H1 (cell line): ENCODE measurements around the gene GNB1. TPM values are rescaled to one million over a fixed set of nuclear protein-coding genes. Genes with fewer than 3 reads are reported as not detected.

Source experiments
- CTCF ChIA-PET: fragments of 300-600 bp; sonication (Branson Sonifier 250); formaldehyde crosslinking; loops from one replicate; lab custom pipeline; 2021; ENCODE audit not compliant: partially characterized antibody; lab: Charles Lee
- POLR2A ChIA-PET: fragments of 300-600 bp; sonication (Branson Sonifier 250); formaldehyde crosslinking; loops from one replicate; lab custom pipeline; 2021; ENCODE audit warnings: inconsistent platforms; ENCODE audit not compliant: partially characterized antibody; lab: Charles Lee
- DNase-seq, 2 experiments: peaks; one replicate each; pipeline versions ENCODE4 v3.0.0 to v3.0.0-alpha.2; 2010 to 2022; ENCODE audit warnings: low spot score in 2 of 2, low read depth in 1 of 2, mixed read lengths in 1 of 2
- FAIRE-seq: peaks from 2 replicates; lab custom pipeline; 2011; peaks lifted over from hg19 to GRCh38; lab: Jason Lieb, UNC
- H2AFZ ChIP-seq: 2 replicates; pipeline ENCODE4 v1.8.1; 2012; ENCODE audit warnings: low read length, inconsistent platforms
- H2AK5ac ChIP-seq: 2 replicates; pipeline ENCODE4 v1.6.1; 2013; ENCODE audit warnings: low read depth, low read length
- H2BK120ac ChIP-seq: replicated peaks from 2 replicates; pipeline ENCODE3; 2013; ENCODE audit warnings: low read depth, low read length, inconsistent platforms
- H2BK12ac ChIP-seq: 2 replicates; pipeline ENCODE4 v1.6.1; 2013; ENCODE audit warnings: low read depth, low read length
- H2BK15ac ChIP-seq: 2 replicates; pipeline ENCODE4 v1.6.1; 2013; ENCODE audit warnings: low read length
- H2BK20ac ChIP-seq: 2 replicates; pipeline ENCODE4 v1.6.1; 2013; ENCODE audit warnings: low read length
- H2BK5ac ChIP-seq: 2 replicates; pipeline ENCODE4 v1.6.1; 2013; ENCODE audit warnings: low read depth, low read length
- H3K14ac ChIP-seq: 2 replicates; pipeline ENCODE4 v1.6.1; 2013; ENCODE audit warnings: inconsistent platforms; ENCODE audit not compliant: insufficient read length
- H3K18ac ChIP-seq: 2 replicates; pipeline ENCODE4 v1.6.1; 2013; ENCODE audit warnings: low read length; ENCODE audit errors: extremely low read depth
- H3K23ac ChIP-seq: 2 replicates; pipeline ENCODE4 v1.6.1; 2013; ENCODE audit warnings: inconsistent platforms; ENCODE audit not compliant: insufficient read length
- H3K23me2 ChIP-seq: 2 replicates; pipeline ENCODE4 v1.6.1; 2013; ENCODE audit warnings: low read depth, low read length
- H3K27ac ChIP-seq: 2 replicates; pipeline ENCODE4 v1.6.1; 2011; ENCODE audit warnings: low read depth, low read length, inconsistent platforms
- H3K27me3 ChIP-seq, 4 experiments: replicated peaks in 1 of 4; 1 replicate in 1 of 4; 2 replicates in 3 of 4; pipeline versions ENCODE4 v1.6.1 to v1.8.1; 2011 to 2013; ENCODE audit warnings: low read length in 3 of 4, mild to moderate bottlenecking in 3 of 4, inconsistent platforms in 2 of 4, mixed read lengths in 2 of 4, moderate library complexity in 1 of 4; ENCODE audit not compliant: control insufficient read depth in 3 of 4, insufficient read depth in 3 of 4; ENCODE audit errors: extremely low read depth in 1 of 4
- H3K36me3 ChIP-seq, 4 experiments: 2 replicates each; pipeline versions ENCODE4 v1.6.1 to v1.8.1; 2011 to 2013; ENCODE audit warnings: mild to moderate bottlenecking in 4 of 4, low read length in 3 of 4, moderate library complexity in 2 of 4, control low read depth in 1 of 4, inconsistent platforms in 1 of 4; ENCODE audit not compliant: insufficient read depth in 4 of 4, control insufficient read depth in 2 of 4
- H3K4ac ChIP-seq: replicated peaks from 2 replicates; pipeline ENCODE3; 2013; ENCODE audit warnings: low read length, low read depth, mixed read lengths, inconsistent platforms; ENCODE audit not compliant: insufficient read length
- H3K4me1 ChIP-seq, 4 experiments: replicated peaks in 1 of 4; 1 replicate in 1 of 4; 2 replicates in 3 of 4; pipeline versions ENCODE4 v1.6.1 to v1.8.1; 2011 to 2013; ENCODE audit warnings: low read length in 3 of 4, inconsistent platforms in 2 of 4, mixed read lengths in 1 of 4; ENCODE audit not compliant: insufficient read depth in 4 of 4, control insufficient read depth in 3 of 4
- H3K4me2 ChIP-seq, 2 experiments: 2 replicates each; pipeline versions ENCODE4 v1.6.1 to v1.8.1; 2011 to 2013; ENCODE audit warnings: low read depth in 2 of 2, low read length in 2 of 2, control low read depth in 1 of 2, inconsistent platforms in 1 of 2, mild to moderate bottlenecking in 1 of 2; ENCODE audit not compliant: insufficient read depth in 1 of 2
- H3K4me3 ChIP-seq, 4 experiments: fragments of 200-600, 300-600 bp in 1 of 4; sonication (generic), shearing (Covaris generic), sonication (Bioruptor Twin) in 1 of 4; 2 replicates each; pipeline versions ENCODE4 v1.5.1 to v1.8.1; 2011 to 2016; ENCODE audit warnings: low read length in 4 of 4, low read depth in 3 of 4, control low read depth in 2 of 4, inconsistent platforms in 2 of 4, mild to moderate bottlenecking in 2 of 4, mixed read lengths in 1 of 4, moderate library complexity in 1 of 4; ENCODE audit not compliant: insufficient read depth in 2 of 4; ENCODE audit errors: extremely low read depth in 1 of 4
- H3K56ac ChIP-seq: replicated peaks from 2 replicates; pipeline ENCODE3; 2013; ENCODE audit warnings: low read depth, mild to moderate bottlenecking, mixed read lengths, low read length, inconsistent platforms; ENCODE audit not compliant: insufficient read length
- H3K79me1 ChIP-seq: 2 replicates; pipeline ENCODE4 v1.6.1; 2013; ENCODE audit warnings: low read depth, low read length, control low read depth
- H3K79me2 ChIP-seq, 2 experiments: 2 replicates each; pipeline versions ENCODE4 v1.6.1 to v1.8.1; 2012 to 2013; ENCODE audit warnings: low read length in 2 of 2, mild to moderate bottlenecking in 2 of 2, inconsistent platforms in 1 of 2; ENCODE audit not compliant: insufficient read depth in 2 of 2, control insufficient read depth in 1 of 2
- H3K9ac ChIP-seq, 4 experiments: replicated peaks in 1 of 4; 1 replicate in 1 of 4; 2 replicates in 3 of 4; pipeline versions ENCODE4 v1.6.1 to v1.8.1; 2011 to 2013; ENCODE audit warnings: low read depth in 3 of 4, low read length in 3 of 4, control low read depth in 2 of 4, mild to moderate bottlenecking in 2 of 4, moderate library complexity in 2 of 4, inconsistent platforms in 1 of 4; ENCODE audit errors: extremely low read depth in 1 of 4
- H3K9me3 ChIP-seq, 2 experiments: 2 replicates each; pipeline versions ENCODE4 v1.6.1 to v1.8.1; 2012 to 2013; ENCODE audit warnings: mild to moderate bottlenecking in 2 of 2, moderate library complexity in 2 of 2, control low read depth in 1 of 2, inconsistent platforms in 1 of 2, low read depth in 1 of 2, low read length in 1 of 2, mixed read lengths in 1 of 2; ENCODE audit not compliant: insufficient read depth in 2 of 2
- H4K20me1 ChIP-seq, 2 experiments: replicated peaks in 1 of 2; 2 replicates each; pipeline versions ENCODE3 to v1.8.1; 2011 to 2013; ENCODE audit warnings: inconsistent platforms in 2 of 2, low read length in 2 of 2, mild to moderate bottlenecking in 1 of 2; ENCODE audit not compliant: insufficient read depth in 2 of 2, control insufficient read depth in 1 of 2
- H4K5ac ChIP-seq: 2 replicates; pipeline ENCODE4 v1.6.1; 2013; ENCODE audit warnings: low read length, low read depth, mixed read lengths, inconsistent platforms; ENCODE audit not compliant: insufficient read length
- H4K8ac ChIP-seq: 2 replicates; pipeline ENCODE4 v1.8.0; 2013; ENCODE audit warnings: mild to moderate bottlenecking, moderate library complexity, low read length, inconsistent platforms; ENCODE audit not compliant: insufficient read depth; ENCODE audit errors: extremely low read depth
- H4K91ac ChIP-seq: replicated peaks from 2 replicates; pipeline ENCODE3; 2013; ENCODE audit warnings: low read length, mixed read lengths, inconsistent platforms; ENCODE audit not compliant: insufficient read length
- GTF2F1 ChIP-seq: IDR thresholded peaks from 2 replicates; pipeline ENCODE4 v1.6.1; 2012; ENCODE audit warnings: low read depth, low read length, improper control_type of control experiment, borderline replicate concordance
- WGBS, 2 experiments: shearing (Covaris generic) in 1 of 2; methylation state at CpG; one replicate each; pipeline versions ENCODE4 v1.1.6 to v1.1.7; 2013 to 2015; ENCODE audit warnings: low lambda C conversion rate in 2 of 2, mixed read lengths in 2 of 2, inconsistent platforms in 1 of 2, low coverage in 1 of 2, missing lambda C conversion rate in 1 of 2; ENCODE audit not compliant: insufficient replicate concordance in 2 of 2, insufficient coverage in 1 of 2, insufficient read length in 1 of 2; ENCODE audit errors: extremely low coverage in 1 of 2, missing lambda C conversion rate in 1 of 2; 5-methylcytosine and 5-hydroxymethylcytosine counted together
- polyA plus RNA-seq, 7 experiments: library from polyadenylated mRNA; depleted of rRNA in 3 of 7; stranded (reverse) in 5 of 7; unstranded in 2 of 7; fragments of >200 nt in 5 of 7; fragments of 200-250 nt in 2 of 7; gene quantifications; 1 replicate in 5 of 7; 2 replicates in 1 of 7; 4 replicates in 1 of 7; pipeline versions ENCODE4 v1.2.1 to v1.2.3, GENCODE V29; 2011 to 2013; ENCODE audit warnings: missing spikeins in 2 of 7, mixed read lengths in 2 of 7
- total RNA-seq: library from RNA; stranded (reverse); fragmentation: NEBNext Ultra II Directional; extraction: Animal tissue kit (Norgen Biotek cat#: 25700); gene quantifications from 2 replicates; pipeline ENCODE4 v1.2.1, GENCODE V29; 2021

GNB1 gene
- total and polyA plus RNA-seq, 2 of the 8 experiments (the other 6 are each of a cell fraction or from before 2014, with no cell fraction given) = 343 to 382 TPM

DNA sequence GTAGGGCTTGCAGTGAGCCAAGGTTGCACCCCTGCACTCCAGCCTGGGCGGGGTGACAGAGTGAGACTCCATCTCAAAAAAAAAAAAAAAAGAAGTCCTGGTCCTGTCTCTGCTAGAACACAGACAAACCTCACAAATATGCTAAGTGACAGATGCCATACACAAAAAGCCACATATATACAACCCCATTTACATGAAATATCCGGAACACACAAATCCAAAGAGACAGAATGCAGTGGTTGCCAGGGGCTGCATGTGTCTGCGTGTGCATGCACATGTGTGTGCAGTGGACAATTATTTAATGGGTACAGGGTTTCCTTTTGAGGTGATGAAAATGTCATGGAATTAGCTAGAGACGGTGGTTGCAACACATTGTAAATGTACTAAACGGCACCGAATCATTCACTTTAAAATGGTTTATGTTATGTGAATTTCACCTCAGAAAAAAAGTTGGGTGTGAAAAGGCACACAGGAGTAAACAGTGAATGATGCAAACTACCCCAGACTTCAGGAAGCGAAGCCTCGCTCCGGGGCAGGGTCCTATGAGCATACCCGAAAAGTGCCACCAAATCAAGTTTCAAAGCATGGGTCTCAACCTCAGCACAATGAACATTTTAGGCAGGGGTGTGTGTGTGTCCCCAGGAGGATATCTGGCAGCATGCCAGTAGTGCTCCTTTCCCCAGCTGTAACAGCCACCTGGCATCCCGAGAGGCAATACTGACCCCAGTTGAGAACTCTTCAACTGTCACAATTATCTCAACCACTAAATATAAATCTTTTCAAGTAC, 48.3 kb downstream of the GNB1 start:
- peaks cover 13% of the 10 kb centered on the region for H3K79me1 ChIP-seq
- H3K27ac ChIP-seq = no peak overlapping the region
- H3K4me3 ChIP-seq = no peak overlapping the region
- POLR2A ChIA-PET = no interaction called here
- H2BK15ac ChIP-seq = no peak overlapping the region
- H3K4ac ChIP-seq = no peak overlapping the region
- H4K8ac ChIP-seq = no peak overlapping the region
- H3K23me2 ChIP-seq = no peaks in the 10 kb centered on the region
- no peak overlapping the region for H2BK12ac ChIP-seq
- CTCF ChIA-PET = interaction anchor here (0.7 to 1.8 kb wide), 5 partner anchors 10 to 64 kb away, joined by 3 to 6 read pairs (median 3); no protein-coding TSS in a partner anchor
- no peaks in the 10 kb centered on the region for H3K9me3 ChIP-seq
- H3K4me2 ChIP-seq = no peak overlapping the region
- no peak overlapping the region for H3K56ac ChIP-seq
- no peak overlapping the region for H2BK120ac ChIP-seq
- peaks cover 21 to 93% of the 10 kb centered on the region in 2 experiments; a peak in 3 of 4 replicates for H3K79me2 ChIP-seq
- WGBS, 2 experiments = 90% methylated on average over 11 of the region's 11 CpGs; no CpG with 5 or more reads in 1 of the 2 experiments
- DNase-seq (no peak), FAIRE-seq (no peak)
- H2BK5ac ChIP-seq = no peak overlapping the region
- no peak overlapping the region for H2AFZ ChIP-seq
- no peaks in the 10 kb centered on the region for H3K27me3 ChIP-seq
- H2BK20ac ChIP-seq = no peak overlapping the region
- H4K91ac ChIP-seq = no peak overlapping the region
- H3K36me3 ChIP-seq = peaks cover 0 to 4% (median 0%) of the 10 kb centered on the region in 4 experiments; a peak in 2 of 8 replicates
- H2AK5ac ChIP-seq = no peak overlapping the region
- H3K4me1 ChIP-seq = peaks cover 0 to 2% (median 0%) of the 10 kb centered on the region in 4 experiments; a peak in 1 of 7 replicates
- no peak for TF ChIP-seq GTF2F1
- H3K9ac ChIP-seq = no peak overlapping the region
- H3K18ac ChIP-seq = no peak overlapping the region
- no peak overlapping the region for H4K5ac ChIP-seq
- H3K23ac ChIP-seq = no peak overlapping the region
- H3K14ac ChIP-seq = no peak overlapping the region
- H4K20me1 ChIP-seq = peaks cover 22 to 29% of the 10 kb centered on the region in 2 experiments
